ENCODE measurements around the gene EGFL8. TPM values are rescaled to one million over a fixed set of nuclear protein-coding genes. Genes with fewer than 3 reads are reported as not detected.

EGFL8 gene
- total and polyA plus RNA-seq, 2 of the 8 experiments (the other 6 are each of a cell fraction or from before 2014, with no cell fraction given), result 5.0 to 9.2 TPM

DNA sequence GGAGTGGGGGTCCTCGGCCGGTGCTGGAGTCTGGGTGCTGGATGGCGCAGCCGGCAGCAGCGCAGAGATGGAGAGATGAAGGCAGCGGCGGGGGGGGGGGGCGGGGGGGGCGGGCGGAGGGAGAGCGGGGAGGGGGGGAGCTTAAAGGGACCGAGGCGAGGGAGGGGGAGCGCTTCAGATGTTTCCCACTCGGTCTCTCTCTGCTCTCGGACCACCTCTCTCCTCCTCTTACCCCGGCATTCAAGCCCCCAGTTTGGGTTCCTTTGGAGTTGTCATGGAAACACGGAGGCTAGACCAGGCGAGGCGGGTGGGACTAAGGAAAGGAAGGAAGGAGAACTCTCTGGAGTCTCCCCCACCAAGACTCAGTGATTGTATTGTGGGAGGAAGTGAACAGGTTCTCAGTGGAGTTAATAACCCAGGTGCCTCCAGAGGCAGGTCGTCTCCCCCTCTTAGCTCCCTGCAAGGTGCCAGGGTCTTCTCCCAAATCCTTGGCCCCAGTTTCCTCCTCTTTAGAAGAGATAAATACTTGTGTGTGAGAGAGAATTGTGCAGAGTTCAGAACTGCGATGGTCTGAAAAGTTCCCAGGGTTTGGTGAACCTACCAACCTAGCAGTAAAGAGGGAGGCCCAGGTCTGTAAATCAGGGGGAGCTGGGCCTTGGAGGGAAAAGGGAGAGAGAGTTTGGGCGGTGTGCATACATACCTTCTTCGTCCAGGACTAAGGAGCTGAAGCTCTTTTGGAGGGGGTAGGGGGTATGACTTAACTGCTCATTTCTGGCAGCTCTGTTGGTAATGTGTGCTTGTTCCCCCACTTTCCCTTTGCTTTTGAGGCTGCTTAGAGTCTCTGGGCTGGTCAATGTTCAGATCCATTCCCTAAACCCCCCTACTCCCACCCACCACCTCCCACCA, 12.3 kb upstream of the EGFL8 start, which contains the start of gene PRRT1:
Gene PRRT1, minus strand, starts transcription at position 77 of the 906 bp plus-strand sequence. CDS start 112 bp downstream, outside the sequence.
- WGBS, 2 experiments (ENCODE audit: extremely low coverage in 1 of 2, insufficient coverage in 1 of 2, insufficient read length in 1 of 2, insufficient replicate concordance in 2 of 2, low coverage in 1 of 2, low lambda C conversion rate in 2 of 2, missing lambda C conversion rate in 1 of 2), result 15% methylated on average over 9 of the region's 24 CpGs; no CpG with 5 or more reads in 1 of the 2 experiments

More for the DNA sequence above, 12.3 kb upstream of the EGFL8 start, which contains the start of gene PRRT1:
- peak within 1 kb of the TSS; percentile 44; the same call in 1 of the 2 replicates for H2BK5ac ChIP-seq (ENCODE audit: low read depth, low read length)
- H2BK120ac ChIP-seq (replicated peaks; ENCODE audit: low read depth, low read length), result no peak within 1 kb of the TSS
- no peak within 1 kb of the TSS; the same call in 1 of the 2 replicates for H2AK5ac ChIP-seq (ENCODE audit: low read depth, low read length)
- H3K56ac ChIP-seq (replicated peaks; ENCODE audit: insufficient read length, low read depth, low read length), result no peak within 1 kb of the TSS
- peak within 1 kb of the TSS; percentile 62; the same call in 1 of the 2 replicates for H3K18ac ChIP-seq (ENCODE audit: extremely low read depth, low read length)
- 0 out of 2 replicates have a peak within 1 kb of the TSS, but pooled peaks have one; percentile 21 for H2BK20ac ChIP-seq (ENCODE audit: low read length)
- no peak within 1 kb of the TSS for H3K27ac ChIP-seq (ENCODE audit: low read depth, low read length)
- H4K91ac ChIP-seq (replicated peaks; ENCODE audit: insufficient read length, low read length), result peak within 1 kb of the TSS; percentile 18
- H3K27me3 ChIP-seq (replicated peaks in 1 of 4; ENCODE audit: control insufficient read depth in 3 of 4, extremely low read depth in 1 of 4, insufficient read depth in 3 of 4, low read length in 3 of 4), result peaks cover 4 to 41% (median 37%) of the 10 kb centered on the region in 4 experiments
- 0 out of 2 replicates have a peak, but pooled peaks cover 3% of the 10 kb centered on the region for H3K79me1 ChIP-seq (ENCODE audit: low read depth, low read length)
- no peak within 1 kb of the TSS for H2AFZ ChIP-seq (ENCODE audit: low read length)
- H3K79me2 ChIP-seq (ENCODE audit: control insufficient read depth in 1 of 2, insufficient read depth in 2 of 2, low read length in 2 of 2), result peaks cover 0 to 5% of the 10 kb centered on the region in 2 experiments; a peak in 1 of 4 replicates
- H3K4me2 ChIP-seq (ENCODE audit: insufficient read depth in 1 of 2, low read depth in 2 of 2, low read length in 2 of 2), result peak within 1 kb of the TSS; percentile 94 to 100
- H4K20me1 ChIP-seq (replicated peaks in 1 of 2; ENCODE audit: control insufficient read depth in 1 of 2, insufficient read depth in 2 of 2, low read length in 2 of 2), result no peaks in the 10 kb centered on the region
- peak within 1 kb of the TSS; percentile 10 for H3K4ac ChIP-seq (replicated peaks; ENCODE audit: insufficient read length, low read depth, low read length)
- no peak within 1 kb of the TSS; the same call in 1 of the 2 replicates for H2BK12ac ChIP-seq (ENCODE audit: low read depth, low read length)
- H3K9me3 ChIP-seq (ENCODE audit: insufficient read depth in 2 of 2, low read depth in 1 of 2, low read length in 1 of 2), result no peaks in the 10 kb centered on the region
- peak within 1 kb of the TSS in 1 of 4 experiments; percentile 19; a peak in 3 of 7 replicates for H3K9ac ChIP-seq (replicated peaks in 1 of 4; ENCODE audit: extremely low read depth in 1 of 4, low read depth in 3 of 4, low read length in 3 of 4)
- FAIRE-seq (no peak), DNase-seq (ENCODE audit: low read depth in 1 of 2, low spot score in 2 of 2) (peak in 1 of 2 experiments; percentile 51)
- ChIA-PET POLR2A (ENCODE audit: partially characterized antibody) (interaction anchor here (0.7 to 4.7 kb wide), 22 partner anchors 9 to 81 kb away, joined by 3 to 30 read pairs (median 4); partner anchors contain the start of genes ATF6B, EGFL8, FKBPL and GPSM3), CTCF (ENCODE audit: partially characterized antibody) (interaction anchor here (1.0 to 4.7 kb wide), 9 partner anchors 11 to 44 kb away, joined by 3 to 23 read pairs (median 5); partner anchors contain the start of genes ATF6B and EGFL8)
- H3K4me1 ChIP-seq (replicated peaks in 1 of 4; ENCODE audit: control insufficient read depth in 3 of 4, insufficient read depth in 4 of 4, low read length in 3 of 4), result peaks cover 13 to 36% (median 16%) of the 10 kb centered on the region in 4 experiments
- peak within 1 kb of the TSS; percentile 77 to 98 (median 92); a peak in 7 of 8 replicates for H3K4me3 ChIP-seq (ENCODE audit: extremely low read depth in 1 of 4, insufficient read depth in 2 of 4, low read depth in 3 of 4, low read length in 4 of 4)
- no peak within 1 kb of the TSS for H4K8ac ChIP-seq (ENCODE audit: extremely low read depth, insufficient read depth, low read length)
- H3K23ac ChIP-seq (ENCODE audit: insufficient read length), result no peak within 1 kb of the TSS
- TF ChIP-seq GTF2F1 (IDR thresholded peaks at IDR 0.05; ENCODE audit: borderline replicate concordance, low read depth, low read length), result no peak
- TF ChIP-seq TAF7 (optimal IDR thresholded peaks at IDR 0.05; ENCODE audit: borderline replicate concordance, low read depth, low read length), result no peak
- TF ChIP-seq CREB1 (IDR thresholded peaks at IDR 0.05), result no peak
- no peak for TF ChIP-seq YY1 (IDR thresholded peaks at IDR 0.05; ENCODE audit: low read depth, low read length)
- TF ChIP-seq CTBP2 (IDR thresholded peaks at IDR 0.05; ENCODE audit: borderline replicate concordance, insufficient read depth, insufficient read length, low read length), result no peak
- TF ChIP-seq RBBP5 (IDR thresholded peaks at IDR 0.05; ENCODE audit: borderline replicate concordance, low read depth, low read length), result no peak
- TF ChIP-seq MAFK (IDR thresholded peaks at IDR 0.05; ENCODE audit: low read depth, low read length), result no peak
- no peak for TF ChIP-seq FOSL1 (IDR thresholded peaks at IDR 0.05; ENCODE audit: insufficient read depth, low read depth, low read length)
- no peak for TF ChIP-seq KDM4A (IDR thresholded peaks at IDR 0.05; ENCODE audit: low read depth, low read length, severe bottlenecking)
- TF ChIP-seq NANOG (IDR thresholded peaks at IDR 0.05; ENCODE audit: insufficient read depth, low read depth, low read length, poor library complexity, severe bottlenecking), result no peak
- peaks cover 25% of the 10 kb centered on the region for H3K23me2 ChIP-seq (ENCODE audit: low read depth, low read length)
- H3K14ac ChIP-seq (ENCODE audit: insufficient read length), result no peak within 1 kb of the TSS
- H3K36me3 ChIP-seq (ENCODE audit: control insufficient read depth in 2 of 4, insufficient read depth in 4 of 4, low read length in 3 of 4), result peaks cover 2 to 4% (median 4%) of the 10 kb centered on the region in 4 experiments; a peak in 4 of 8 replicates
- no peak within 1 kb of the TSS for H4K5ac ChIP-seq (ENCODE audit: insufficient read length, low read depth, low read length)
- H2BK15ac ChIP-seq (ENCODE audit: low read length), result peak within 1 kb of the TSS; percentile 98; the same call in 1 of the 2 replicates

All from H1 (cell line).